Transverse colon (tissue), 4 donors: Measurements from ENCODE around the gene SNX13. TPM values are rescaled to one million over a fixed set of nuclear protein-coding genes. Genes with fewer than 3 reads are reported as not detected.

Experiments
- DNase-seq: peaks from one replicate; pipeline ENCODE4 v3.0.0-alpha.2; 2019
- H3K27ac ChIP-seq, 4 donors: fragments of 200-600 bp; sonication (generic); 2 replicates each; pipeline ENCODE4 v1.5.1; 2016 to 2018; ENCODE audit warnings: inconsistent platforms in 4 of 4
- H3K27me3 ChIP-seq: fragments of 200-600 bp; sonication (generic); 2 replicates; pipeline ENCODE4 v1.5.1; 2017; ENCODE audit warnings: inconsistent platforms
- H3K36me3 ChIP-seq, 4 donors: fragments of 200-600 bp; sonication (generic); 2 replicates each; pipeline ENCODE4 v1.5.1; 2017 to 2019; ENCODE audit warnings: inconsistent platforms in 4 of 4
- H3K4me1 ChIP-seq, 4 donors: fragments of 200-600 bp; sonication (generic); 2 replicates each; pipeline ENCODE4 v1.5.1; 2017 to 2020; ENCODE audit warnings: inconsistent platforms in 4 of 4
- H3K4me3 ChIP-seq, 4 donors: fragments of 200-600 bp; sonication (generic); 1 replicate in 1 of 4; 2 replicates in 3 of 4; pipeline versions ENCODE4 v1.5.1 to v1.6.1; 2017 to 2019; ENCODE audit warnings: inconsistent platforms in 4 of 4
- H3K9me3 ChIP-seq, 2 donors: fragments of 200-600 bp; sonication (generic); 2 replicates each; pipeline ENCODE4 v1.5.1; 2017 to 2019; ENCODE audit warnings: inconsistent platforms in 2 of 2
- CTCF ChIP-seq, 5 experiments: fragments of 200-600 bp in 3 of 5; fragments of 450-650 bp in 2 of 5; sonication (generic) in 3 of 5; IDR thresholded peaks; 1 replicate in 2 of 5; 2 replicates in 3 of 5; pipeline ENCODE4 v1.5.1; 2016 to 2017; ENCODE audit warnings: antibody characterized with exemption in 5 of 5, inconsistent platforms in 3 of 5, mild to moderate bottlenecking in 2 of 5, moderate library complexity in 1 of 5
- EP300 ChIP-seq: sonication (generic); formaldehyde crosslinking; IDR thresholded peaks from one replicate; pipeline ENCODE4 v1.6.1; 2017; ENCODE audit warnings: antibody characterized with exemption, low read depth
- POLR2A ChIP-seq: fragments of 450-650 bp; IDR thresholded peaks from one replicate; pipeline ENCODE4 v1.6.1; 2016; ENCODE audit warnings: antibody characterized with exemption, mild to moderate bottlenecking, moderate library complexity
- POLR2AphosphoS5 ChIP-seq, 3 donors: sonication (generic); formaldehyde crosslinking; IDR thresholded peaks; one replicate each; pipeline ENCODE4 v1.6.1; 2016; ENCODE audit warnings: antibody characterized with exemption in 3 of 3
- WGBS, 2 donors: methylation state at CpG; one replicate each; pipeline ENCODE4 v1.1.5; 2018; ENCODE audit warnings: low coverage in 1 of 2; 5-methylcytosine and 5-hydroxymethylcytosine counted together
- in situ Hi-C, 4 donors: fragments of 200-750 bp; cut with MboI; loops; one replicate each; pipeline versions ENCODE4 v1.15.0 to v1.15.1; 2017; ENCODE audit warnings: low sequenced_read_pairs in 3 of 4, low pct_ligation_motif_present in 1 of 4, low pct_unique_long_range_greater_than_20kb in 1 of 4
- intact Hi-C: fragments of 100-400 bp; cut with DNase I; formaldehyde crosslinking; loops from one replicate; pipeline ENCODE4 v1.15.1; 2023; ENCODE audit warnings: low total_unique reads
- total RNA-seq, 4 donors: library from RNA; depleted of rRNA; stranded (reverse); fragments of >200 nt; gene quantifications; one replicate each; pipeline ENCODE4 v1.1.0, GENCODE V29; 2016

SNX13 gene
- total RNA-seq, 4 donors from 2014 or later, result 11.3 to 83.8 (median 69.0) TPM

GRCh38 chr7:17782216-17782549, 158.1 kb downstream of the SNX13 start:
- Histone ChIP-seq H3K4me1 (no peaks in the 10 kb centered on the region), H3K27me3 (no peaks in the 10 kb centered on the region), H3K4me3 (no peak overlapping the region), H3K36me3 (no peaks in the 10 kb centered on the region), H3K9me3 (no peaks in the 10 kb centered on the region), H3K27ac (no peak overlapping the region)
- in situ Hi-C loops, result no loop called here
- no peak for DNase-seq
- intact Hi-C loops, result no loop called here
- TF ChIP-seq POLR2AphosphoS5 (IDR thresholded peaks at IDR 0.05), result no peak
- no peak for TF ChIP-seq POLR2A
- TF ChIP-seq CTCF (IDR thresholded peaks at IDR 0.05), result no peak
- TF ChIP-seq EP300, result no peak

GRCh38 chr7:17781491-17782215, 158.6 kb downstream of the SNX13 start:
- no peaks in the 10 kb centered on the region for H3K36me3 ChIP-seq
- no peaks in the 10 kb centered on the region for H3K9me3 ChIP-seq
- intact Hi-C loops (no loop called here), in situ Hi-C loops (no loop called here)
- TF ChIP-seq EP300 (no peak), CTCF (IDR thresholded peaks at IDR 0.05) (no peak), POLR2AphosphoS5 (IDR thresholded peaks at IDR 0.05) (no peak), POLR2A (no peak)
- no peaks in the 10 kb centered on the region for H3K4me1 ChIP-seq
- H3K27ac ChIP-seq, result no peak overlapping the region
- no peak overlapping the region for H3K4me3 ChIP-seq
- no peaks in the 10 kb centered on the region for H3K27me3 ChIP-seq
- DNase-seq, result no peak
- WGBS, 2 donors, result 71 to 74% methylated on average over 3 to 7 of the region's 7 CpGs

GRCh38 chr7:17779381-17779780, 160.9 kb downstream of the SNX13 start:
- Histone ChIP-seq H3K9me3 (no peaks in the 10 kb centered on the region), H3K4me3 (no peak overlapping the region), H3K36me3 (no peaks in the 10 kb centered on the region), H3K27ac (no peak overlapping the region), H3K4me1 (no peaks in the 10 kb centered on the region), H3K27me3 (no peaks in the 10 kb centered on the region)
- intact Hi-C loops, result no loop called here
- no peak for DNase-seq
- in situ Hi-C loops, result loop anchor here in 1 of 4 donors (10.0 kb wide), 1 partner anchor 565 kb away; no protein-coding TSS in a partner anchor
- TF ChIP-seq CTCF (IDR thresholded peaks at IDR 0.05) (no peak), POLR2A (no peak), POLR2AphosphoS5 (IDR thresholded peaks at IDR 0.05) (no peak), EP300 (no peak)
- 83 to 97% methylated on average over 1 of the region's 1 CpG for WGBS, 2 donors

GRCh38 chr7:17774716-17775288, 165.5 kb downstream of the SNX13 start:
- TF ChIP-seq CTCF (IDR thresholded peaks at IDR 0.05), result no peak
- no peak for TF ChIP-seq POLR2AphosphoS5 (IDR thresholded peaks at IDR 0.05)
- TF ChIP-seq EP300, result no peak
- no peak for TF ChIP-seq POLR2A
- in situ Hi-C loops, result loop anchor here in 1 of 4 donors (10.0 kb wide), 1 partner anchor 570 kb away; no protein-coding TSS in a partner anchor
- WGBS, 2 donors, result 61 to 68% methylated on average over 2 to 3 of the region's 3 CpGs
- intact Hi-C loops, result no loop called here
- Histone ChIP-seq H3K9me3 (no peaks in the 10 kb centered on the region), H3K4me1 (peaks cover 0 to 10% (median 0%) of the 10 kb centered on the region in 4 donors), H3K27ac (no peak overlapping the region), H3K36me3 (no peaks in the 10 kb centered on the region), H3K27me3 (no peaks in the 10 kb centered on the region), H3K4me3 (no peak overlapping the region)
- DNase-seq, result no peak
